NB4 (cell line): ENCODE measurements around the gene RPN2.
"Not testable (repeated sequence)": the region's sequence is repeated elsewhere in the genome, so short reads cannot be mapped to it uniquely, and the experiment has no call there.

ENCODE experiments used
- MYC ChIP-seq: IDR thresholded peaks from 2 replicates; pipeline ENCODE4 v1.6.1; 2011; ENCODE audit warnings: low read depth, low read length
- POLR2A ChIP-seq: IDR thresholded peaks from 2 replicates; pipeline ENCODE4 v1.6.1; 2011; ENCODE audit warnings: mild to moderate bottlenecking; ENCODE audit not compliant: insufficient read length; ENCODE audit errors: extremely low read depth
- TF ChIP-seq, protein P1 (sequence below): IDR thresholded peaks from one replicate; pipeline ENCODE4 v1.5.1; 2012; ENCODE audit warnings: low read depth, low read length
- TF ChIP-seq, protein P2 (sequence below): IDR thresholded peaks from 2 replicates; pipeline ENCODE4 v1.6.1; 2011; ENCODE audit warnings: low read depth, low read length

GRCh38 chr20:37150864-37151263 is 28.3 kb upstream of the RPN2 start:
- TF ChIP-seq, protein P1, sequence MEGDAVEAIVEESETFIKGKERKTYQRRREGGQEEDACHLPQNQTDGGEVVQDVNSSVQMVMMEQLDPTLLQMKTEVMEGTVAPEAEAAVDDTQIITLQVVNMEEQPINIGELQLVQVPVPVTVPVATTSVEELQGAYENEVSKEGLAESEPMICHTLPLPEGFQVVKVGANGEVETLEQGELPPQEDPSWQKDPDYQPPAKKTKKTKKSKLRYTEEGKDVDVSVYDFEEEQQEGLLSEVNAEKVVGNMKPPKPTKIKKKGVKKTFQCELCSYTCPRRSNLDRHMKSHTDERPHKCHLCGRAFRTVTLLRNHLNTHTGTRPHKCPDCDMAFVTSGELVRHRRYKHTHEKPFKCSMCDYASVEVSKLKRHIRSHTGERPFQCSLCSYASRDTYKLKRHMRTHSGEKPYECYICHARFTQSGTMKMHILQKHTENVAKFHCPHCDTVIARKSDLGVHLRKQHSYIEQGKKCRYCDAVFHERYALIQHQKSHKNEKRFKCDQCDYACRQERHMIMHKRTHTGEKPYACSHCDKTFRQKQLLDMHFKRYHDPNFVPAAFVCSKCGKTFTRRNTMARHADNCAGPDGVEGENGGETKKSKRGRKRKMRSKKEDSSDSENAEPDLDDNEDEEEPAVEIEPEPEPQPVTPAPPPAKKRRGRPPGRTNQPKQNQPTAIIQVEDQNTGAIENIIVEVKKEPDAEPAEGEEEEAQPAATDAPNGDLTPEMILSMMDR: not testable (repeated sequence)
- not testable (repeated sequence) for TF ChIP-seq POLR2A, MYC
- TF ChIP-seq, protein P2, sequence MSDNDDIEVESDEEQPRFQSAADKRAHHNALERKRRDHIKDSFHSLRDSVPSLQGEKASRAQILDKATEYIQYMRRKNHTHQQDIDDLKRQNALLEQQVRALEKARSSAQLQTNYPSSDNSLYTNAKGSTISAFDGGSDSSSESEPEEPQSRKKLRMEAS: not testable (repeated sequence)
